Trophoblast cell (in vitro differentiated cells and primary cell): ENCODE measurements around the gene AIFM3.

Experiments
- DNase-seq, 2 donors: peaks; one replicate each; pipeline ENCODE4 v3.0.0-alpha.2; 2016
- H2AFZ ChIP-seq: 2 replicates; pipeline ENCODE4 v1.6.1; 2013; ENCODE audit warnings: low read length, moderate library complexity, mild to moderate bottlenecking; ENCODE audit not compliant: insufficient read depth, poor library complexity
- H2AK5ac ChIP-seq: 2 replicates; pipeline ENCODE4 v1.6.1; 2013; ENCODE audit warnings: mild to moderate bottlenecking, low read length
- H2BK120ac ChIP-seq: 2 replicates; pipeline ENCODE4 v1.6.1; 2013; ENCODE audit warnings: low read length, mild to moderate bottlenecking, moderate library complexity; ENCODE audit not compliant: insufficient read depth, poor library complexity
- H2BK12ac ChIP-seq: 2 replicates; pipeline ENCODE4 v1.6.1; 2013; ENCODE audit warnings: mild to moderate bottlenecking, low read length, moderate library complexity
- H2BK5ac ChIP-seq: 2 replicates; pipeline ENCODE4 v1.6.1; 2013; ENCODE audit warnings: low read length, low read depth, moderate library complexity, mild to moderate bottlenecking; ENCODE audit not compliant: poor library complexity
- H3K14ac ChIP-seq: 2 replicates; pipeline ENCODE4 v1.6.1; 2013; ENCODE audit warnings: mild to moderate bottlenecking, low read length
- H3K18ac ChIP-seq: 2 replicates; pipeline ENCODE4 v1.6.1; 2013; ENCODE audit warnings: mild to moderate bottlenecking, low read length
- H3K23ac ChIP-seq: 2 replicates; pipeline ENCODE4 v1.6.1; 2013; ENCODE audit warnings: low read length
- H3K27ac ChIP-seq: 2 replicates; pipeline ENCODE4 v1.5.1; 2013; ENCODE audit warnings: low read depth, mild to moderate bottlenecking, inconsistent platforms, low read length, moderate library complexity
- H3K27me3 ChIP-seq: 2 replicates; pipeline ENCODE4 v1.6.1; 2013; ENCODE audit warnings: inconsistent platforms, mild to moderate bottlenecking, low read length, moderate library complexity; ENCODE audit not compliant: insufficient read depth
- H3K36me3 ChIP-seq, 2 experiments: 1 replicate in 1 of 2; 2 replicates in 1 of 2; pipeline ENCODE4 v1.6.1; 2013; ENCODE audit warnings: low read length in 2 of 2, mild to moderate bottlenecking in 2 of 2, moderate library complexity in 1 of 2; ENCODE audit not compliant: insufficient read depth in 2 of 2, control insufficient read depth in 1 of 2
- H3K4ac ChIP-seq: 2 replicates; pipeline ENCODE4 v1.6.1; 2013; ENCODE audit warnings: low read depth, mild to moderate bottlenecking, low read length, moderate library complexity
- H3K4me1 ChIP-seq, 2 experiments: 1 replicate in 1 of 2; 2 replicates in 1 of 2; pipeline ENCODE4 v1.6.1; 2013; ENCODE audit warnings: low read length in 2 of 2, mild to moderate bottlenecking in 2 of 2, moderate library complexity in 1 of 2; ENCODE audit not compliant: insufficient read depth in 2 of 2, control insufficient read depth in 1 of 2
- H3K4me2 ChIP-seq: 2 replicates; pipeline ENCODE4 v1.6.1; 2013; ENCODE audit warnings: inconsistent platforms, mild to moderate bottlenecking, low read length, moderate library complexity
- H3K4me3 ChIP-seq: 2 replicates; pipeline ENCODE4 v1.5.1; 2013; ENCODE audit warnings: mild to moderate bottlenecking, low read depth, low read length, inconsistent platforms
- H3K79me1 ChIP-seq: one replicate; pipeline ENCODE4 v1.6.1; 2013; ENCODE audit warnings: low read length
- H3K79me2 ChIP-seq: 2 replicates; pipeline ENCODE4 v1.6.1; 2013; ENCODE audit warnings: low read length, mild to moderate bottlenecking; ENCODE audit not compliant: control insufficient read depth, insufficient read depth, poor library complexity
- H3K9ac ChIP-seq: 2 replicates; pipeline ENCODE4 v1.6.1; 2013; ENCODE audit warnings: mild to moderate bottlenecking, low read length
- H3K9me3 ChIP-seq: 2 replicates; pipeline ENCODE4 v1.6.1; 2013; ENCODE audit warnings: low read depth, mild to moderate bottlenecking, control low read depth, inconsistent platforms, low read length; ENCODE audit not compliant: insufficient read depth
- H4K12ac ChIP-seq: 2 replicates; pipeline ENCODE4 v1.6.1; 2013; ENCODE audit warnings: low read depth, mild to moderate bottlenecking, low read length, moderate library complexity
- H4K8ac ChIP-seq: 2 replicates; pipeline ENCODE4 v1.6.1; 2013; ENCODE audit warnings: low read depth, mild to moderate bottlenecking, low read length, moderate library complexity
- H4K91ac ChIP-seq: one replicate; pipeline ENCODE4 v1.6.1; 2013; ENCODE audit warnings: low read depth, mild to moderate bottlenecking, low read length, moderate library complexity
- WGBS: extraction: QIAGEN DNeasy Blood & Tissue Kit; methylation state at CpG from one replicate; pipeline ENCODE4 v1.1.7; 2013; ENCODE audit warnings: missing lambda C conversion rate; ENCODE audit not compliant: insufficient read length, insufficient coverage; ENCODE audit errors: extremely low coverage; 5-methylcytosine and 5-hydroxymethylcytosine counted together

AIFM3 gene

GRCh38 chr22:20943104-20943933 lies 23.7 kb upstream of the AIFM3 start:
- Histone ChIP-seq H2BK12ac (no peak overlapping the region), H3K36me3 (peaks cover 3% of the 10 kb centered on the region in 2 experiments), H3K4me3 (no peak overlapping the region), H3K27me3 (no peaks in the 10 kb centered on the region), H3K79me1 (no peaks in the 10 kb centered on the region), H2BK5ac (no peak overlapping the region), H3K9ac (no peak overlapping the region), H3K18ac (no peak overlapping the region), H3K4me1 (peaks cover 0 to 8% of the 10 kb centered on the region in 2 experiments), H3K9me3 (no peaks in the 10 kb centered on the region), H4K12ac (no peak overlapping the region), H3K14ac (no peak overlapping the region), H2AFZ (no peak overlapping the region), H4K8ac (no peak overlapping the region), H4K91ac (no peak overlapping the region), H3K4me2 (no peak overlapping the region), H3K79me2 (peaks cover 27% of the 10 kb centered on the region), H2AK5ac (no peak overlapping the region), H2BK120ac (no peak overlapping the region), H3K23ac (no peak overlapping the region), H3K27ac (no peak overlapping the region), H3K4ac (peak overlapping the region; percentile 19)
- WGBS, result no CpG with 5 or more reads among the region's 8 CpGs
- no peak for DNase-seq

- no peak overlapping the region for H3K4me2 ChIP-seq
- H3K4ac ChIP-seq, result no peak overlapping the region
- H2BK120ac ChIP-seq, result no peak overlapping the region
- H3K4me3 ChIP-seq, result no peak overlapping the region
- no peaks in the 10 kb centered on the region for H3K79me1 ChIP-seq
- H2BK12ac ChIP-seq, result no peak overlapping the region
- H2AFZ ChIP-seq, result no peak overlapping the region
- no peak overlapping the region for H3K23ac ChIP-seq
- H2BK5ac ChIP-seq, result no peak overlapping the region
- H3K9ac ChIP-seq, result no peak overlapping the region
- H4K12ac ChIP-seq, result no peak overlapping the region
- no peak overlapping the region for H4K8ac ChIP-seq
- DNase-seq, result peak in 1 of 2 donors; percentile 43
- peaks cover 3% of the 10 kb centered on the region in 2 experiments for H3K36me3 ChIP-seq
- peaks cover 27% of the 10 kb centered on the region for H3K79me2 ChIP-seq
- no CpG with 5 or more reads among the region's 1 CpG for WGBS
- no peak overlapping the region for H4K91ac ChIP-seq
- H3K27ac ChIP-seq, result no peak overlapping the region
- H3K4me1 ChIP-seq, result peaks cover 0 to 8% of the 10 kb centered on the region in 2 experiments
- H3K14ac ChIP-seq, result no peak overlapping the region
- H2AK5ac ChIP-seq, result no peak overlapping the region
- H3K18ac ChIP-seq, result no peak overlapping the region
- no peaks in the 10 kb centered on the region for H3K9me3 ChIP-seq
- H3K27me3 ChIP-seq, result no peaks in the 10 kb centered on the region
Observed at GRCh38 chr22:20944042-20944441, 23.0 kb upstream of the AIFM3 start.

GRCh38 chr22:20945578-20945934 lies 21.5 kb upstream of the AIFM3 start:
- no CpG with 5 or more reads among the region's 2 CpGs for WGBS

GRCh38 chr22:20946080-20946986 lies 20.7 kb upstream of the AIFM3 start:
- no peak overlapping the region for H2BK5ac ChIP-seq
- no CpG with 5 or more reads among the region's 7 CpGs for WGBS
- no peaks in the 10 kb centered on the region for H3K27me3 ChIP-seq
- H2BK12ac ChIP-seq, result no peak overlapping the region
- H3K4ac ChIP-seq, result peak overlapping the region; percentile 53
- no peak overlapping the region for H3K4me3 ChIP-seq
- no peak overlapping the region for H4K12ac ChIP-seq
- no peak overlapping the region for H3K18ac ChIP-seq
- no peak overlapping the region for H3K4me2 ChIP-seq
- no peak for DNase-seq
- peaks cover 2% of the 10 kb centered on the region for H3K79me1 ChIP-seq
- no peak overlapping the region for H3K27ac ChIP-seq
- H3K4me1 ChIP-seq, result peaks cover 14 to 18% of the 10 kb centered on the region in 2 experiments
- H4K8ac ChIP-seq, result no peak overlapping the region
- no peak overlapping the region for H2BK120ac ChIP-seq
- no peak overlapping the region for H3K9ac ChIP-seq
- H2AFZ ChIP-seq, result no peak overlapping the region
- H3K14ac ChIP-seq, result no peak overlapping the region
- H4K91ac ChIP-seq, result no peak overlapping the region
- no peaks in the 10 kb centered on the region for H3K9me3 ChIP-seq
- no peak overlapping the region for H3K23ac ChIP-seq
- no peak overlapping the region for H2AK5ac ChIP-seq
- H3K36me3 ChIP-seq, result peaks cover 5 to 8% of the 10 kb centered on the region in 2 experiments
- H3K79me2 ChIP-seq, result peaks cover 22% of the 10 kb centered on the region

More at GRCh38 chr22:20945578-20945934, 21.5 kb upstream of the AIFM3 start:
- H2BK5ac ChIP-seq, result no peak overlapping the region
- H3K27ac ChIP-seq, result no peak overlapping the region
- peak overlapping the region; percentile 98 for H3K4ac ChIP-seq
- no peak overlapping the region for H4K8ac ChIP-seq
- no peak overlapping the region for H2AFZ ChIP-seq
- peaks cover 6 to 10% of the 10 kb centered on the region in 2 experiments for H3K36me3 ChIP-seq
- DNase-seq, result no peak
- H3K27me3 ChIP-seq, result no peaks in the 10 kb centered on the region
- H3K23ac ChIP-seq, result no peak overlapping the region
- H3K4me3 ChIP-seq, result no peak overlapping the region
- H3K4me2 ChIP-seq, result no peak overlapping the region
- H2BK12ac ChIP-seq, result no peak overlapping the region
- H4K12ac ChIP-seq, result no peak overlapping the region
- H3K79me1 ChIP-seq, result peaks cover 2% of the 10 kb centered on the region
- H4K91ac ChIP-seq, result no peak overlapping the region
- H3K9ac ChIP-seq, result no peak overlapping the region
- H2AK5ac ChIP-seq, result no peak overlapping the region
- H3K4me1 ChIP-seq, result peaks cover 9 to 14% of the 10 kb centered on the region in 2 experiments
- H3K9me3 ChIP-seq, result no peaks in the 10 kb centered on the region
- H3K14ac ChIP-seq, result no peak overlapping the region
- no peak overlapping the region for H2BK120ac ChIP-seq
- no peak overlapping the region for H3K18ac ChIP-seq
- H3K79me2 ChIP-seq, result peaks cover 25% of the 10 kb centered on the region
